ENCODE measurements around the gene TMEM150C.

- TF ChIP-seq CTCF (IDR thresholded peaks at IDR 0.05; ENCODE audit: insufficient read depth, low read length, poor library complexity, severe bottlenecking): no peak
- TF ChIP-seq EZH2phosphoT487 (conservative IDR thresholded peaks at IDR 0.05; ENCODE audit: low read length): no peak
Measured at GRCh38 chr4:82579932-82580331, 18.1 kb upstream of the TMEM150C start.

Data from SU-DHL-6 (cell line).